Fibroblast of lung (primary cell): ENCODE results near the gene IL4I1. TPM values are rescaled to one million over a fixed set of nuclear protein-coding genes. Genes with fewer than 3 reads are reported as not detected.

Experiments used
- DNase-seq, 2 donors: peaks; one replicate each; pipeline versions ENCODE4 v3.0.0 to v3.0.0-alpha.2; 2010; ENCODE audit warnings: low read depth in 2 of 2
- H2AFZ ChIP-seq: 2 replicates; pipeline ENCODE4 v1.5.1; 2012; ENCODE audit warnings: low read length, control low read depth, inconsistent platforms
- H3K27ac ChIP-seq: 2 replicates; pipeline ENCODE4 v1.5.1; 2011; ENCODE audit warnings: low read length, control low read depth; ENCODE audit not compliant: insufficient read depth
- H3K27me3 ChIP-seq: 2 replicates; pipeline ENCODE4 v1.5.1; 2011; ENCODE audit warnings: mild to moderate bottlenecking, low read length; ENCODE audit not compliant: control insufficient read depth, insufficient read depth
- H3K36me3 ChIP-seq: 2 replicates; pipeline ENCODE4 v1.5.1; 2011; ENCODE audit warnings: low read length; ENCODE audit not compliant: control insufficient read depth, insufficient read depth
- H3K4me1 ChIP-seq: 2 replicates; pipeline ENCODE4 v1.5.1; 2011; ENCODE audit warnings: low read length; ENCODE audit not compliant: control insufficient read depth, insufficient read depth; ENCODE audit errors: extremely low read depth
- H3K4me2 ChIP-seq: 2 replicates; pipeline ENCODE4 v1.5.1; 2011; ENCODE audit warnings: low read length, control low read depth; ENCODE audit not compliant: insufficient read depth; ENCODE audit errors: extremely low read depth
- H3K4me3 ChIP-seq, 4 experiments: fragments of 200-600 bp in 1 of 4; sonication (generic) in 1 of 4; replicated peaks in 1 of 4; 2 replicates each; pipeline ENCODE4 v1.5.1; 2011 to 2016; ENCODE audit warnings: low read length in 4 of 4, low read depth in 3 of 4, mild to moderate bottlenecking in 3 of 4, control low read depth in 2 of 4, inconsistent platforms in 1 of 4, mixed read lengths in 1 of 4; ENCODE audit not compliant: insufficient read depth in 1 of 4; ENCODE audit errors: control extremely low read depth in 1 of 4
- H3K79me2 ChIP-seq: 2 replicates; pipeline ENCODE4 v1.5.1; 2012; ENCODE audit warnings: mild to moderate bottlenecking, low read length, inconsistent platforms; ENCODE audit not compliant: control insufficient read depth, insufficient read depth
- H3K9ac ChIP-seq: 2 replicates; pipeline ENCODE4 v1.5.1; 2011; ENCODE audit warnings: mild to moderate bottlenecking, low read length, control low read depth; ENCODE audit not compliant: insufficient read depth
- H3K9me3 ChIP-seq: 2 replicates; pipeline ENCODE4 v1.5.1; 2012; ENCODE audit warnings: low read depth, low read length; ENCODE audit not compliant: control insufficient read depth, insufficient read depth
- H4K20me1 ChIP-seq: 2 replicates; pipeline ENCODE4 v1.5.1; 2011; ENCODE audit warnings: low read length; ENCODE audit not compliant: control insufficient read depth, insufficient read depth; ENCODE audit errors: extremely low read depth
- EZH2 ChIP-seq: IDR thresholded peaks from 2 replicates; pipeline ENCODE4 v1.5.1; 2012; ENCODE audit warnings: low read length, control low read depth, mild to moderate bottlenecking; ENCODE audit errors: missing control alignments
- polyA plus RNA-seq, 2 donors: library from polyadenylated mRNA; depleted of rRNA in 1 of 2; stranded (reverse) in 1 of 2; unstranded in 1 of 2; fragments of >200 nt; gene quantifications; 2 replicates each; pipeline ENCODE4 v1.2.1, GENCODE V29; 2011 to 2012; ENCODE audit warnings: missing spikeins in 1 of 2
- total RNA-seq: library from RNA; depleted of rRNA; stranded (reverse); fragments of >200 nt; gene quantifications from 2 replicates; pipeline ENCODE4 v1.2.1, GENCODE V29; 2014
- TF ChIP-seq, protein P1 (sequence below), 2 donors: IDR thresholded peaks in 1 of 2; conservative IDR thresholded peaks in 1 of 2; 1 replicate in 1 of 2; 2 replicates in 1 of 2; pipeline ENCODE4 v1.5.1; 2011 to 2012; ENCODE audit warnings: low read length in 2 of 2, control low read depth in 1 of 2, inconsistent platforms in 1 of 2, low read depth in 1 of 2, mild to moderate bottlenecking in 1 of 2

Gene IL4I1
- total and polyA plus RNA-seq, 2 donors (not counting 1 experiment from before 2014, with no cell fraction given) = 0.09 to 1.2 TPM

DNA sequence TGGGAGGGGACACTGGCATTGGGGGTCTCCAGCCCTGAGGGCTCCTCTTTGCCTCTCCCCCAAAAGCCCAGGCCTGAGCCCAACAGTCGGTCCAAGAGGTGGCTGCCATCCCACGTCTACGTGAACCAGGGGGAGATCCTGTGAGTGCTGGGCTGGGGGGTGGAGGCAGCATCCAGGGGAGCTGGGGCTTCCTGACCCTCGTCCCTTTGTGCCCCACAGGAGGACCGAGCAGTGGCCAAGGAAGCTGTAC is 38.9 kb downstream of the IL4I1 start:
- Histone ChIP-seq H3K4me3 (no peak overlapping the region), H3K79me2 (peaks cover 15% of the 10 kb centered on the region), H3K9me3 (no peaks in the 10 kb centered on the region), H3K36me3 (peaks cover 46% of the 10 kb centered on the region), H2AFZ (no peak overlapping the region), H4K20me1 (no peaks in the 10 kb centered on the region), H3K27ac (no peak overlapping the region), H3K27me3 (no peaks in the 10 kb centered on the region), H3K4me2 (no peak overlapping the region), H3K4me1 (peaks cover 6% of the 10 kb centered on the region), H3K9ac (no peak overlapping the region)
- TF ChIP-seq, protein P1, sequence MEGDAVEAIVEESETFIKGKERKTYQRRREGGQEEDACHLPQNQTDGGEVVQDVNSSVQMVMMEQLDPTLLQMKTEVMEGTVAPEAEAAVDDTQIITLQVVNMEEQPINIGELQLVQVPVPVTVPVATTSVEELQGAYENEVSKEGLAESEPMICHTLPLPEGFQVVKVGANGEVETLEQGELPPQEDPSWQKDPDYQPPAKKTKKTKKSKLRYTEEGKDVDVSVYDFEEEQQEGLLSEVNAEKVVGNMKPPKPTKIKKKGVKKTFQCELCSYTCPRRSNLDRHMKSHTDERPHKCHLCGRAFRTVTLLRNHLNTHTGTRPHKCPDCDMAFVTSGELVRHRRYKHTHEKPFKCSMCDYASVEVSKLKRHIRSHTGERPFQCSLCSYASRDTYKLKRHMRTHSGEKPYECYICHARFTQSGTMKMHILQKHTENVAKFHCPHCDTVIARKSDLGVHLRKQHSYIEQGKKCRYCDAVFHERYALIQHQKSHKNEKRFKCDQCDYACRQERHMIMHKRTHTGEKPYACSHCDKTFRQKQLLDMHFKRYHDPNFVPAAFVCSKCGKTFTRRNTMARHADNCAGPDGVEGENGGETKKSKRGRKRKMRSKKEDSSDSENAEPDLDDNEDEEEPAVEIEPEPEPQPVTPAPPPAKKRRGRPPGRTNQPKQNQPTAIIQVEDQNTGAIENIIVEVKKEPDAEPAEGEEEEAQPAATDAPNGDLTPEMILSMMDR (conservative IDR thresholded peaks at IDR 0.05 in 1 of 2, IDR thresholded peaks at IDR 0.05 in 1 of 2; ENCODE audit: low read depth in 1 of 2, low read length in 2 of 2) = no peak
- no peak for TF ChIP-seq EZH2
- DNase-seq = no peak

DNA sequence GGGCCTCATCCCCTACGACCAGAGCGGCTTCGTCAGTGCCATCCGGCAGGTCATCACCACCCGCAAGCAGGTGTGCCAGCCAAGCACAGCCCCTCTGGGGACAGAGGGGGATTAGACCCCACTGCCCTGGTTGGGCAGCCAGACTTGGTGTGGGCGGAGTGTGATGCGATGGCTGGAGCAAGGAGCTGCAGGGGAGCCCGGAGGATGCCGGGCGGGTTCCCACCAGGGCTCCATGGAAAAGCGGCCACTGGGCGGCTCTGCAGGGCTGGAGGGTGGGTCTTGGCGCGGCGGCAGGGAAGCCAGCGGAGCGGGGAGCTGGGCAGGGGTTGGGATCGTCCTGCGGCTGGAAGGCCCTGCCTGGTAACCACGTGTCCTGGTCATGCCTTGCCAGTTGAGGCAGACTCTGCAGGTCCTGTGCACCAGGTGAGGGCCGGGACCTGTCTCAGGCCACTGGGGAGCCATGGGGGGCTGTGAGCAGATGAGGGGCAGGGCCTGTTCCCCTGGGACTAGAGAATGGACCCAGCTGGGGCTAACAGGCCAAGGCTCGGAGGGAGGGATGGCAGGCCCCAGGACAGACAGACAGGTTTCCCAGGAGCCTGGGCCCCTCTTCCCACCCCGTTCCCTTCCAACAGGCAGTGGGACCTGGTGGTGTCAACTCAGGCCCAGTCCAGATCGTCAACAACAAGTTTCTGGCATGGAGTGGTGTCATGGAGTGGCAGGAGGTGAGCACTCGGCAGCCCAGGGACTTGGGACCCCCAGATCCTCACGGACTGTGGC is 39.4 kb downstream of the IL4I1 start:
- Histone ChIP-seq H3K9ac (no peak overlapping the region), H2AFZ (no peak overlapping the region), H3K9me3 (no peaks in the 10 kb centered on the region), H3K4me3 (no peak overlapping the region), H3K27ac (no peak overlapping the region), H4K20me1 (peaks cover under 1% of the 10 kb centered on the region), H3K4me1 (peaks cover 10% of the 10 kb centered on the region), H3K79me2 (peaks cover 20% of the 10 kb centered on the region), H3K27me3 (no peaks in the 10 kb centered on the region), H3K36me3 (peaks cover 43% of the 10 kb centered on the region), H3K4me2 (no peak overlapping the region)
- no peak for DNase-seq
- no peak for TF ChIP-seq EZH2
- TF ChIP-seq, protein P1 (conservative IDR thresholded peaks at IDR 0.05 in 1 of 2, IDR thresholded peaks at IDR 0.05 in 1 of 2; ENCODE audit: low read depth in 1 of 2, low read length in 2 of 2) = no peak

DNA sequence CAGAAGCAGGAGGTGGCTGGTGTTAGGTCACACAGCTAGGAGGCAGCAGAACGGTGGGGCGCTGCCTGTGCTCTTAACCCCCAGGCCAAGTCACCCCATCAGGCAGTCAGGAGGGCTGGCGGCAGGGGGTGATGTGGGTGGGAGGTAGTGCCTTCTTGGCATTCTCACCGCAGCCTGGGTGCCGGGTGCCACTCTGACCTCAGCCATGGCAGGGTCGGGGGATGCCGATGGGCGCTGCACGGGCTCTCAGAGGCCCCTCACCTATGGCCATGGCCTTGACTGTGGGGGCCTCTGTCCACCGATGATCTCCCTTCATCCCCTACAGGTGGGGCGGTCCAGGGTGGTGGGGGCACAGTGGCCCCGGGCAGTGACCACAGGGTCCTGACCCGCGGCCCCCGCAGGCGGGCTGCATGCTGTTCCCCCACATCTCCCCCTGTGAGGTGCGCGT is 40.1 kb downstream of the IL4I1 start:
- peaks cover 43% of the 10 kb centered on the region for H3K36me3 ChIP-seq

More for the DNA sequence above, 40.1 kb downstream of the IL4I1 start:
- H3K79me2 ChIP-seq = peaks cover 25% of the 10 kb centered on the region
- H2AFZ ChIP-seq = no peak overlapping the region
- H3K27me3 ChIP-seq = no peaks in the 10 kb centered on the region
- no peak overlapping the region for H3K4me2 ChIP-seq
- H4K20me1 ChIP-seq = peaks cover 2% of the 10 kb centered on the region
- peaks cover 12% of the 10 kb centered on the region for H3K4me1 ChIP-seq
- TF ChIP-seq, protein P1 (conservative IDR thresholded peaks at IDR 0.05 in 1 of 2, IDR thresholded peaks at IDR 0.05 in 1 of 2; ENCODE audit: low read depth in 1 of 2, low read length in 2 of 2) = no peak
- no peak for TF ChIP-seq EZH2
- H3K27ac ChIP-seq = no peak overlapping the region
- DNase-seq = no peak
- H3K9me3 ChIP-seq = no peaks in the 10 kb centered on the region
- no peak overlapping the region for H3K9ac ChIP-seq
- no peak overlapping the region for H3K4me3 ChIP-seq
